HG03064 (cell line): Measurements from ENCODE around the gene MYO16.
"Not testable (repeated sequence)": the region's sequence is repeated elsewhere in the genome, so short reads cannot be mapped to it uniquely, and the experiment has no call there.

Source experiments
- ATAC-seq: cut with Tn5 transposase; IDR thresholded peaks from one replicate; pipeline ENCODE4 v1.9.1; 2021; ENCODE audit warnings: low read depth; ENCODE audit not compliant: unreplicated experiment

The MYO16 gene

DNA sequence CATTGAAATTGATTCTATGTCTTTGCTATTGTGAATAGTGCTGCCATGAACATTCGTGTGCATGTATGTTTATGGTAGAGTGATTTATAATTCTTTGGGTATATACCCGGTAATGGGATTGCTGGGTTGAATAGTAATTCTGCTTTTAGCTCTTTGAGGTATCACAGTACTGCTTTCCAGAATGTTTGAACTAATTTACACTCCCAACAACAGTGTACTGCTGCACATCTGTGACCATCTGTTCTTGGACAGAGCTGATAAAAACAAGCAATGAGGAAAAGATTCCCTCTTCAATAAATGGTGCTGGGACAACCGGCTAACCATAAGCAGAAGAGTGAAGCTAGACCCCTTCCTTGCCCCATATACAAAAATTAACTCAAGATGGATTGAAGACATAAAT, 231.0 kb downstream of the MYO16 start:
- ATAC-seq = no peak

GRCh38 chr13:108877300-108877699, 247.9 kb downstream of the MYO16 start:
- ATAC-seq = no peak

- no peak for ATAC-seq
Measured at GRCh38 chr13:108878732-108879131, 249.3 kb downstream of the MYO16 start.

DNA sequence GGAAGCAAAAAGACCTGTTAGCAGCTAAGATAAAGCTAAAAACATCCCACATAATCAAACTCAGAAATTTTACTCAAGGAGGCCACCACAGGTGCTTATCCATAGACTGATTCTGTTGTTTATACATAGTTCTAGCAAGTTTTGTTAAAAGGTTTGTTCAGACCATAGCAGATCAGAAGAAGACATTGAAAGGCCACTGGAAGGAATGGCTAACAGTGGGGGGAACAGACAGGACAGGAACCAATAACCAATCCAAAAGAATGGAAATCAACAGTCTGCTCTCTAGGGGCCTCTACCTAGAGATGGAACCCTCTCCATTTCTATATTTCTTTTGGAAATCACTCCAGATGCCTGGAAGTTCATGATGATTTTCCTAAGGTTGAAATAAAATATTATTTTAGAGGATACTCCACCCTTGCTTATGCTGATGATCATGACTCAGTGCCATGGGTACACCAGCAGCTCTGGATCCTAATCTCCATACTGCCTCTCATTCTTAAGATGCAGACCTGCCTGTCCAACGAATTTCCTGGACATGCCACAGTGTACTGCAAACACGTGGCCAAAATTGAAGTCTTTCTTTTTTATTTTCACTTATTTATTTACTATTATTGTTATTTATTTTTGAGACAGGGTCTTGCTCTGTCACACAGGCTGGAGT, 260.0 kb downstream of the MYO16 start:
- ATAC-seq = no peak

DNA sequence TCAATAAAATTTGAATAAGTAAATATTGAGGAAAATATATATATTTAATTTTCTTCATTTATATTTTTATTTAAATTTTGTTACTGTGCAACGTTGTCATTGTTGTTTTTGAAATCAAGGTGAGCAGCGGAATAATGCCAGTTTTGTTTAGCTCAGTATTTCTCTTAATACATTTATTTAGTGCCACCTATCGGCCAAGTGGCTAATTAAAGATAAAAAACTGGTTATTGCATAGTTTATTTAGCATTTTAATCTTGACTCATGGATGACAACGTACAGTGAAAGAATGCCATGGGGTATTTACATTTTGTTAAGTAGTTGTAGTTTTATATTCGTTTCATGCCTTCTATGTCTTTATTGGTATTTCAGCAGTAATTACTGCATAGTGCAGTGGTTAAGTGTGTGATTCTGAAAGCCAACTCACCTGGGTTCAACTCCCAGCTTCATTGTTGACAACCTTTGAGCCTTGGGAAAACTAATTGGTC, 265.9 kb downstream of the MYO16 start:
- no peak for ATAC-seq

- ATAC-seq = no peak
Measured at GRCh38 chr13:108897955-108898354, 268.5 kb downstream of the MYO16 start.

DNA sequence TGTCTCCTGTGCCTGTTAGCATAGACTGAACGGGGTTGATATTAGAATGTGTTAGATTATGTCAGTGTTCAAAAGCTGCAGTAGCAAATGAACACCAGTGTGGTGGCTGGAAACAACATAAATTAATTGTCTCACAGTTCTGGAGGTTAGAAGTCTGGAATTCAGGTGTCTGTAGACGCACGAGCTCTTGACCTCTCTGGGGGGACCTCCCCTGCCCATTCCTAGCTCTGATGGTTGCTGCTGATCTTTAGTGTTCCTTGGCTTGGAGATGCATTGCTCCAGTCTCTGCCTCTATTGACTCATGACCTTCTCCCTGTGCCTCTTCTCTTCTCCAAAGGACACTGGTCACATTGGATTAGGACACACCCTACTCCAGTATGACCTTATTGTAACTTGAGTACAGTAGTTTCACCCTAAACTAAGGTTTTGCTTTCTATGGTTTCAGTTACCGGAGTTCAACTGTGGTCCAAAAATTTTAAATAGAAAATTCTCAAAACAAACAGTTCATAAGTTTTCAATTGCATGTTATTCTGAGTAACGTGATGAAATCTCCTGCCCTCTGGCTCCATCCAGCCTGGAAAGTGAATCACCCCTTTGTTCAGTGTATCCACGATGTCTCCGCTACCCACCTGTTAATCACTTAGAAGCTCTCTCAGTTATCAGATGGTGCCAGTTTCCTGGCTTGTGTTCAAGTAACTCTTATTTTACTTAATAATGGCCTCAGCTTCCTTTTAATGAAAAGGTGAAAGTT, 273.2 kb downstream of the MYO16 start:
- no peak for ATAC-seq

DNA sequence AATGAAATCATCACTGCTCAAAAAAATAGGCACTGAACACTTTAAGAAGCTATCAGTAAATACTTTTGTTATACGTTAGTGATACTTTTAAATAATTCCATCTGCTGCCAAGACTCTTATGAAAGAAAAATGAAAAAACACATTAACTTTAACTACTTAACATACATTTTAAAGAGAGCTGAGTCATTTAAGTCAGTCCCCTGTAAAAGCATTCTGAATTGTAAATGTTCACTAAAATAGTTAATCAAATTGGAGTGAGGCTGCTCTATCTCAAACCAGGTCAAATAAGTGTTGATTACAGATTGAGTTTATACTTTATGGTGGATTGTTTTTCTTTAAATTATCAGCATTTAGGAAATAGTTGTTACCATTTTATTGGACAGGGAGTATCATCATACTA, 274.2 kb downstream of the MYO16 start:
- no peak for ATAC-seq

- ATAC-seq = no peak
Measured at GRCh38 chr13:108911807-108912206, 282.4 kb downstream of the MYO16 start.

DNA sequence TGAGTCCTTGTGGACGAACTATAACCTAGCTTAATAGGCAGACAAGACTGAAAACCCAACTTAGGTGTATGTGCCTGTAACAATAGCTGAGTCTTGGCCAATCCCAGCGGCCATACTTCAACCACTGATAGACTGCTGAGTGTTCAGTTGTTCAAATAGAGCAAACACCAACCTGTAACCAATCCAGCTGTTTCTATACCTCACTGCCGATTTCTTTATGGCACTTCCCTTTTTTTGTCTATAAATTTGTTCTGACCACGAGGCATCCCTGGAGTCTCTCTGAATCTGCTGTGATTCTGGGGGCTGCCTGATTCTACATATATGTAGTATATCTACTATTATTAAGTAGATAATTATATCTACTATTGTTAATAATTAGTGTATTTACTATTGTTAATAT, 284.3 kb downstream of the MYO16 start:
- ATAC-seq = not testable (repeated sequence)

DNA sequence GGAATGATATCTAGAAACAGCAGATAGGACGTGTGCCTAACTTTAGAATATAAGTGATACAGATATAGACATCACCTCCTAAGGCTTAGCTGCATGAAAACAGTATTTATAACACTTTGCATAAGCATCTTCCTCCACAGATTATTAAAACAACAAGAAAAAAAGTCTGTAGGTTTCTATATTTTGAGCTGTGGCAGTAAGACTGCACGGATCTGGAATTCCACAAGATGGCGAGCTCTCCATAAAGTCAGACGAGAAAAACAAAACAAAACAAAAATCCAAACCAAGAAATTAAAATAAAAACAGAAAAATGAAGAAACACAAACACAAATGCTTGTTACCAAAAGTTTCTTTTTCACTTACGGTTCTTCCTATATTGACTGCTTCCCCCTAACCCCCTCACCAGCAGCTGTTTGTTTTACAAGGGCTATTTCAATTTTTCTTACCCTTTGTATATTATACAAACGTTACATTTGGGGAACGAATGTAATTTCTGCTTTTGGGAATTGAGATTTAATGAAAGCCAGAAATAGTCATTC, 285.8 kb downstream of the MYO16 start:
- peak; percentile 27 for ATAC-seq

- ATAC-seq = peak; percentile 88
Measured at GRCh38 chr13:108915634-108916512, 286.5 kb downstream of the MYO16 start.

GRCh38 chr13:108917581-108917980, 288.2 kb downstream of the MYO16 start:
- no peak for ATAC-seq

DNA sequence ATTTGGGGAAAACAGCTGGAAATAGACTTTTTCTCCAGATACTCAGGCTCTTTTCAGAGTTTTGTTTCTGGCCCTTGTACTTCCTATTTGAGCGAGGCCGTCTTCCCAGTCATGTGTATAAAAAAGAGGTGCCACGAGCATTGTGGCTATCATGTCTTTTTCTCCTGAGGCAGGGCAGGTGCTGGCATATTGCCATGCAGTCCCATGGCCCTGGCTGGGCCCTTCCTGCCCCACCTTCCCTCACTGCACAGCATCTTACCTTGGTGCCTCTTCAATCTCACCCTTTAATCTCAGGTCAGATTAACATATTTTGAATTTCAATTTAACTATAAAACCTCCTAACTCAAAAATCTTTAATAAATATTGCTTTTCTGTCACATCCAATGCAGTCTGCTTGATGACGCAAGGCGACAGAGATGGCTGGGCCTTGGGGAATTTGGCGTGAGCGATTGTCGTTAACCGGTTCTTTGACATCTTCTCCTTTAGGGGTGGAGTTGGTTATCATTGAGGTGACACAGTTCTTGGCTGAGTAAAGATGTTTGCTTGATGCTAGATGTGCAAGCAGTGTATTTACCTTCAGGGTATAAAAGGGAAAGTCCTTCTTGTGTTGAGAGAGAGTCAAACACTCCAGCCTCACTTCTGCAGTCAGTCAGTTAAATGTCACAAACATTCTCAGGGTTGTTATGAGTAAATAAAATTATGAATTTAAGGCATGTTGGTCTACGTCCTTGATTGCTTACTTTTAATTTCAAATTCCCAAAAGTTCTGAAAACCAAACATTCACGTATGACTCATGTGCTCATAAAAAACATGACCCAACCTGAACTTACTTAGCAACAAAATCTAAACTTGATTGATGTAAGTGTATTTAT, 289.9 kb downstream of the MYO16 start:
- ATAC-seq = no peak

DNA sequence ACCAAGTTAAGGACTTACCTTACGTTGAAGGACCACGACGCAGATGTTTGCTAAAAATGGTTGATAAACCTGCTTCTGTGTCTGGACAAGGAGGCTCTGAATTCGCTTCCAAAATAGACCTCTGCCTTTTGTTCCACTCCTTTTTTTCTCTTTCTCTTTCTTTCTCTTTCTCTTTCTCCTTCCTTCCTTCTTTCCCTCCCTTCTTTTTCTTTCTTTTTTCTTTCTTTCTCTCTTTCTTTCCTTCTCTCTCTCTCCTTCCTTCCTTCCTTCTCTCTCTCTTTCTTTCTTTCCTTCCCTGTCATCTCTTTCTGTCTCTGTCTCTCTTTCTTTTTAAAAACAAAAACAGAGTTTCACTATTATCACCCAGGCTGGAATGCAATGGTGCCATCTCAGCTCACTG, 290.7 kb downstream of the MYO16 start:
- no peak for ATAC-seq

- no peak for ATAC-seq
Measured at GRCh38 chr13:108921238-108921637, 291.8 kb downstream of the MYO16 start.

- no peak for ATAC-seq
Measured at GRCh38 chr13:108922108-108922507, 292.7 kb downstream of the MYO16 start.

DNA sequence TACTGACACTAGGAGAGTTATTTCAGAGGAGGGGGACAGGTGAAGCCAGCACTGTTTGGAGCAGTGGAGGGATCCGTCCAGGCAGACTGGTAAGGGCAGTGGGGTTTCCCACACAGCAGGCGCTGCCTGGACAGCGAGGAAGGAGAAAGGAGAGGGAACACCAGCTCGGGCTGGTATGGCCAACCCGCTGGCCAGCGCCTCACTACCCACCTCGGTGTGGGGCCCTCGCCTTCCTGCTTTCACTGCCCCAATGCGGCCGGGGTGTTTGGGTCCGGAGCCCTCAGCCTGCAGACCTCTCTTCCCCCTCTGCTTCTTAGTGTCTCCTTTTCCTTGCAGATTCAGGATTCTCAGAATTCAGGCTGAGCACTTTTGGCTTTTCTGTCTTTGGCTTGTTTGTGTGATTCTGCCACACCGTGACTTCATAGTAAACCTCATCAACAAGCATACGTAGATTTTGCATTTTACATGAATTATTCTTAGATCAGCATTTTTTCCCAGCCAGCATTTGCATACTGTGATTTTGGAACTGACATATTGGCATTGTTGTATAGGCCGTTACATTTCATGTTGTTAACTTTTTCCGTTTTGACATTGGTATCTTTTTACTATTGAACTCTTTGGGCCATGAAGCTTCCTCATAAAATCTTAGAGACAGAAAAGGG, 294.1 kb downstream of the MYO16 start:
- ATAC-seq = no peak

DNA sequence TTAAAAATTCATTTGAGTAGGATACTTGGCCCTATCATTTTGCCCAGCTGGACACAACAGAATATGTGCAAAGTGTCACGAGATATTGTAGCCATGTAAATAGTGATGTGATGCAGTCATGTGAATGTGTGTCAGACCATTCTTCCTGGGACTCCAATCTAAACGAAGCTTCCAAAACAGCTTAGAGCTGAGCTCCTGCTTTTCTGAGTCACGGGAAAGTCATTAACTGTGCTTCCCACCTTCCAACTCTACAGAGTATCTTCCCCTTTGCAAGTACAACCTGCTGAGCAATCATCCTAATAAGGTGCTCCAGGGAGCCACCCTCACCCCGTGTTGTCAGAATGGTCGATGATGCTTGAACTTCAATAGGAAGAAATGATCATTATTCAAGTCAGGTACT, 294.7 kb downstream of the MYO16 start:
- no peak for ATAC-seq
